Measurements from ENCODE around the gene CALML6. TPM values are rescaled to one million over a fixed set of nuclear protein-coding genes. Genes with fewer than 3 reads are reported as not detected.
"Not testable (repeated sequence)": the region's sequence is repeated elsewhere in the genome, so short reads cannot be mapped to it uniquely, and the experiment has no call there.

Gene CALML6
- polyA plus RNA-seq, 3 donors, result 0.56 to 1.1 (median 0.71) TPM

DNA sequence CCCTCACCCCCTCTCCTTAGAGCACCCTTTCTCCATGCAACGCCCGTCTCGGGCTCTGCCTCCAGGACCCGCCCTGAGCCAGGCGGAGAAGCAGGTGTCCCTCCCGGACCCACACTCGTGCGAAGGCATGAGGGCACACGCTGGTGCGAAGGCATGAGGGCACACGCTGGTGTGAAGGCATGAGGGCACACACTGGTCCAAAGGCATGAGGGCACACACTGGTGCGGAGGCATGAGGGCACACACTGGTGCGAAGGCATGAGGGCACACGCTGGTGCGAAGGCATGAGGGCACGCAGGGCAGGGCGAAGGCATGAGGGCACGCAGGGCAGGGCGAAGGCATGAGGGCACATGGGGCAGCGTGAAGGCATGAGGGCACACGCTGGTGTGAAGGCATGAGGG lies 9.8 kb downstream of the CALML6 start:
- DNase-seq, result no peak

GRCh38 chr1:1925437-1926345 lies 10.6 kb downstream of the CALML6 start:
- DNase-seq, result no peak

DNA sequence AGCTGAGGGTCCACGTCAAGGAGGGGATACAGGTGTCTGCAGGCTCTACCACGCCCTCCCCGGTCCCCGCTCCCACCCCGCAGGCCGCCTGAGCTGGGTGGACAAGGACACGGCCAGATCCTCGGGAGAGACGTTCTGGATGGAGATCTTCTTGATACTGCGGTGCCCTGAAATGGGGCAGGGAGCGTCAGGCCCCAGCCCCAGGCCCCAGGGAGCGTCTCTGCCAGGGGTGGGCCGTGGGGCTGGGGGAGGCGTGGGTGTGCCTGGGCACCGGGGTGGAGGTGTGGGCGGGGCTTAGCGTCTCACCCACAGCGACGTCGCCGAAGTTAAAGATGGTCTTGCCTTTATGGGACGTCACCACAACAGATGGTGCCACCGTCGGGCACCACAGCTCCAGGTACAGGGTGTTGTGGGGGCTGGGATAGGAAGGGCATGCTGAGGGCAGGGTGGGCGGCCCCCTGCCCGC lies 11.3 kb downstream of the CALML6 start:
- DNase-seq, result no peak

DNA sequence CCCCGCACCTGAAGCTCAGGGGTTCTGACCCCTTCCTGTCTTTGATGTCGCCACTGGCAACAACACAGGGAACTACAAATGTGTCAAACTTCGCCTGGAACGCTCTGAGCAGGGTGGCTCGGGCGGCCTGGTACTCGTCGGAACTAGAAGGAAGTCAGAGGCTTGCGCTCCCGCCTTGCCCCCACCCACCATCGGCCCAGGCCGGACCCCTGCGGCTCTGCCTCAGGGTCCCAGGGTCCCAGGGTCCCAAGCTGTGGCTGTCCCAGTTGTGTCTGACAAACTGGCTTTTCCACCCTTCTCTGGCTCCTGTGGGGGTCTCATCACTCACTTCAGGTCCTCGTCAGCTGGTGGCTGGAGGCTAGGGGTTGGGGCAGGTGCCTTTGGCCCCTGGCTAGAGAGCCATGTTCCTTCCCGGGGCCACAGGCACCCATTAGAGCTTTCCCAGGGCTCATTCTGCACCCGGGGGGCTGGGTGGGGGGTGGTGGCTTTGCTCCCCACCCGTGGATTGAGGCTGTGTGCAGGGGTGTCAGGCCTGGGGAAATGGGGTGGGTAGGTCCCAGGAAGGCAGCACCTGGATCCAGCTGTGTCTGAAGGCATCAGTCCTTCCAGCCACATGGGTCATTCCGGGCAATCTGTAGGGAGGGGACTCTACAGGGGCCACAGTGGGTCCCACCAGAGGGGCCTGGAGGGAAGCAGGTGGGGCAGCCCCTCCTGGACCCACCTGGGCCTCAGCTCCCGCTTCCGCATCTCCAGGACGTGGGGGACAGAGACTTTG lies 12.0 kb downstream of the CALML6 start:
- DNase-seq, result no peak

GRCh38 chr1:1927751-1928150 lies 12.7 kb downstream of the CALML6 start:
- DNase-seq, result no peak

DNA sequence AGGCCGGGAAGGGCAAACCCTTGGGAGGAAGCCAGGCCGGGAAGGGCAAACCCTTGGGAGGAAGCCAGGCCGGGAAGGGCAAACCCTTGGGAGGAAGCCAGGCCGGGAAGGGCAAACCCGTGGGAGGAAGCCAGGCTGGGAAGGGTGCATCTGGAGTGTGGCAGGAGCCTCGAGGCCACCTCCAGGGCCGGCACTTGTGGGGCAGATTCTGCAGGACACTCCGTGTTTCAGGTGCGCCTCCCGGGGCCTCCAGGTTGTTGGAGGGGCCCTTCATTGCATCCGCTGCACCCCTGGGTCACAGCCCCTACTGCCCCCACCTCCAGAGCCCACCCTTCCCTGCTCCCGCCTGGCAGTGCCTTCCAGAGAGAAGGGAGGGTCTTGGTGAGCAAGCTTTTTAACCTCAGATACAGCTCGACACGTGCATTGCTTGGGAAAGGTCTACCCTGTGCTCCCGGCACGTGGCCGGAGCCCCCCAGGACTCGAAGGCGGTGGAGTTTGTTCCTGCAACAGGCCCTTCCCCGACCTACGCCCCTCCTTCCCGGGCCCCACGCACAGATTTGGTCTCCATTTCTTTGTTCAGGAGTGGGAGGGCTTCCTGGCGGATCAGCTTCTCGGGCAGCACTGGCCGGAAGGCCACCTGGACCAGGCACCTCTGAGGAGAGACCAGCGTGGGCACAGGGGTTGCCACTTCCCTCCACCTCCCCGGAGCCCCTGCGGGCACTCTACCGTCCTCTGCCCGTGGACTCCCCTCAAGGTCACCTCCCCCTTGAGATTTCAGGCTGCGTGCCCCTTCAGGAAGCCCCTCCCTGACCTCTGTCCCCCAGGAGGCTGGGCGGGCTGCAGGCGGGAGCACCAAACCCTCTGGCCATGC lies 13.4 kb downstream of the CALML6 start:
- no peak for DNase-seq

DNA sequence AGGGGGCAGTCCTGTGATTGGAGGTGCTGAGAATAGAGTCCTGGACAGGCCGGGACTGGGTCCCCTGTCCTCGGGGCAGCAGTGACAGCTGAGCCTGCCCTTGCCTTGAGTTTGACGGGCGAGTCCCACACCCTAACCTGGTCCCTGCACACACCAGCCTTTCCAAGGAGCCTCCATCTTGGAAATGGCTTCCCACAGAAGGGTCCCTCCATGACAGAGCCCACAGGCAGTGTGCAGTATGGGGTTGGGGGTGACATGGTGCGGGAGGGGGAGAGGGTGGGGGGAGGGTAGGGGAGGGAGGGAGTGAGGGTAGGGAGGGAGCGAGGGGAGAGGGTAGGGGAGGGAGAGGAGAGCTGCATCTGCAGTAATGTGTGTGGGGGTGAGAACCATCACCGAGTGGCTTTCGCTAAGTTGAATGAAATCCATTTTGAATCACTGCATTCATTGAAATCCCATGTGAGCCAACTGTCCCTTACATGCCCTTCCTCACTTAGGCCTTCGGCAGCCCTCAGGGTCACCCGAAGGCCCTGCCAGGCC lies 14.1 kb downstream of the CALML6 start:
- DNase-seq, result no peak

- no peak for DNase-seq
Observed at GRCh38 chr1:1929639-1930545, 14.8 kb downstream of the CALML6 start.

DNA sequence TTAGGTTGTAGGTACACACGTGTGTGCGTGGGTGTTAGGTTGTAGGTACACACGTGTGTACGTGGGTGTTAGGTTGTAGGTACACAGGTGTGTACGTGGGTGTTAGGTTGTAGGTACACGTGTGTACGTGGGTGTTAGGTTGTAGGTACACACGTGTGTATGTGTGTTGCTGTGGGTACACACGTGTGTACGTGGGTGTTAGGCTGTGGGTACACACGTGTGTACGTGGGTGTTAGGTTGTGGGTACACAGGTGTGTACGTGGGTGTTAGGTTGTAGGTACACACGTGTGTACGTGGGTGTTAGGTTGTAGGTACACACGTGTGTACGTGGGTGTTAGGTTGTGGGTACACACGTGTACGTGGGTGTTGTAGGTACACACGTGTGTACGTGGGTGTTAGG lies 19.8 kb downstream of the CALML6 start:
- not testable (repeated sequence) for DNase-seq

DNA sequence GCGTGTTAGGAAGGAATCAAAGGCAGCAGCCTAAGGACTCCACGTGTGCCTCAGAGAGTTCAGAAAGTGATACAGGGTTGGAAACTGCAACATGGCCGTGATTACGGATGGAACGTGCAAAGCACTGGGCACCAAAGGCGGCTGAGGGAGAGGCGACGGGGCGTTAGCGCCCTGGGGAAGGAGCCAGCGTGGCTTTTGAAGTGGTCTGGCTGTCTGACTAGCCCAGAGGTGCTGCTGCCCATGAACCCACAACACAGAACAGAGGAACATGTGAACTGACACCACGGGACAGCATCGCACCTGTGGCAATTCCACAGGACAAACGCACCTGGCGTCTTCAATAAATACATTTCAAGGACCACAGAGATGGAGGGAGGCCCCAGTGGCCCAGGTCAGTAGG lies 22.0 kb downstream of the CALML6 start:
- no peak for DNase-seq

DNA sequence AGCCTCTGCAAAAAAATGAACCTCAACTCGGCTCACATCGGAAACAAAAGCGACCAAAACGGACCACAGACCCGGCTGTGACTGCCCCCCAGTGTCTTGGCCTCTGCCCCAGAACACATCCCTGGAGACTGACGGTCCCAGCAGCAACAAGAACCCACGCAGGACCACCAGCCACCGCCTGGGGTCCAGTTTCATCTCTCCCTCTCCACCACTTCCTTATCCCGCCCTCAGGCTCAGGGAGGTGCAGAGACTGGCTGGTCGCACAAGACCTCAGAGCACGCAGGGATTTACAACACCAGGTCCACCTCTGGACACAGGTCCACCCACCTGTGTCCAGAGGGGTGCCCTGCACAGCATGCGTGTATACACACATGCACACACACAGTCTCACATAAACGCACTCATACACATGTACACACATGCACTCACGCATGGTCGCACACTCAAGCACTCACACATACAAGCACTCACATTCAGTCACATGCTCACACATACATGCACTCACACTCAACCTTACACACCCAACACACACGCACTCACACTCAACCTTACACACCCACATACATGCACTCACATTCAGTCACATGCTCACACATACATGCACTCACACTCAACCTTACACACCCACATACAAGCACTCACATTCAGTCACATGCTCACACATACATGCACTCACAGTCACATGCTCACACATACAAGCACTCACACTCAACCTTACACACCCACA lies 22.7 kb downstream of the CALML6 start:
- no peak for DNase-seq

DNA sequence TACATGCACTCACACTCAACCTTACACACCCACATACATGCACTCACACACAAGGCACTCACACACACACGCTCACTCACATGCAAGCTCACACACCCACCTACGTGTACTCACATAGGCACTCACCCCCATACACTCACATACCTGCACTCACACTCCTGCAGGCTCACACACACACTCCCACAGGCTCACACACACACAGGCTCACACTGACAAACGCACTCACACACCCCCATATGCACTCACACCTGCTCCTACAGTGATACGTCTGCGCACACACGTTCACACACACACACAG lies 23.2 kb downstream of the CALML6 start:
- DNase-seq, result no peak

DNA sequence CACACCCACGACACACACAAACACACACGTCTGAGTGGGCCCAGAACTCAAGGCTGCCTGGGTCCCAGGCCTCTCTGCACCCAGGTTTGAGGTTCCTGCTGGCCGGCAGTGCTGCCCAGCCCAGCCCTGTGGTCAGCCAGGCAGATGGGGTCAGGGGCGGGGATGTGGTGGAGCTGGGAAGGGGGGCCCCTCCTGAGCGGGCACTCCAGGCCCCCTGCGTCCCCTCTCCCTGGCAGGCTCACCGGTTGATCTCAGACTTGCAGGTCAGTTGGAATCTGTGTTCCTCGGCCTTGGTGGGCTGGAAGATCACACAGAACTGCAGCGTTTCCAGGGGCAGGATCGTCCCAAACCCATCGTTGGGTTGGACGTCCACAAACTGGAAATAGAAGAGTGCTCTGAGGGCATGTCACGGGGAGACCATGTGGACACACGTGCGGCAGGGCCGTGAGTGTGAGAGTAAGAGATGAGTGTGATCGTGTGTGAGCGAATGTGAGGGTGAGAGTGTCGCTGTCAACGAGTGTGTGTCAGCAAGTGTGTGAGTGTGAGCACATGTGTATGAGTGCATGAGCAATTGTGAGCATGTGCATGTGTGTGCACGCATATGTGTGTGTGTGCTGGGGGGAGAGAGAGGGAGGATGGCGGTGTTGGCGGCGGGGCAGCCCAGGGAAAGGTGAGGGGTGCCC lies 23.7 kb downstream of the CALML6 start:
- DNase-seq, result no peak

GRCh38 chr1:1939296-1940122 lies 24.4 kb downstream of the CALML6 start:
- DNase-seq, result no peak

GRCh38 chr1:1940123-1940425 lies 25.0 kb downstream of the CALML6 start:
- no peak for DNase-seq

GRCh38 chr1:1941211-1941841 lies 26.3 kb downstream of the CALML6 start:
- no peak for DNase-seq

- DNase-seq, result no peak
Observed at GRCh38 chr1:1941868-1942752, 27.1 kb downstream of the CALML6 start.

All from renal pelvis (tissue), 4 donors.